Liver (tissue), 9 donors: Measurements from ENCODE around the gene ACOXL. TPM values are rescaled to one million over a fixed set of nuclear protein-coding genes. Genes with fewer than 3 reads are reported as not detected.

Experiments used
- DNase-seq: peaks from one replicate; pipeline ENCODE4 v3.0.0-alpha.2; 2017; ENCODE audit warnings: low spot score
- H3K27ac ChIP-seq, 2 donors: one replicate each; pipeline ENCODE4 v1.7.0; 2013; ENCODE audit warnings: inconsistent platforms in 2 of 2, low read length in 2 of 2, control low read depth in 1 of 2, low read depth in 1 of 2, mild to moderate bottlenecking in 1 of 2
- H3K27me3 ChIP-seq, 4 donors: one replicate each; pipeline versions ENCODE4 v1.6.1 to v1.7.0; 2013; ENCODE audit warnings: low read length in 3 of 4, inconsistent platforms in 1 of 4, mild to moderate bottlenecking in 1 of 4, moderate library complexity in 1 of 4; ENCODE audit not compliant: control insufficient read depth in 4 of 4, insufficient read depth in 4 of 4
- H3K36me3 ChIP-seq, 4 donors: one replicate each; pipeline versions ENCODE4 v1.6.1 to v1.7.0; 2013; ENCODE audit warnings: low read length in 3 of 4, mild to moderate bottlenecking in 3 of 4, low read depth in 1 of 4, moderate library complexity in 1 of 4; ENCODE audit not compliant: control insufficient read depth in 4 of 4, insufficient read depth in 3 of 4
- H3K4me1 ChIP-seq, 4 donors: one replicate each; pipeline versions ENCODE4 v1.6.1 to v1.7.0; 2013; ENCODE audit warnings: low read length in 3 of 4, mild to moderate bottlenecking in 3 of 4, moderate library complexity in 1 of 4; ENCODE audit not compliant: control insufficient read depth in 4 of 4, insufficient read depth in 4 of 4
- H3K4me3 ChIP-seq, 3 donors: one replicate each; pipeline versions ENCODE4 v1.6.1 to v1.7.0; 2013; ENCODE audit warnings: low read length in 3 of 3, control low read depth in 1 of 3, low read depth in 1 of 3, mild to moderate bottlenecking in 1 of 3
- H3K9ac ChIP-seq, 2 donors: one replicate each; pipeline ENCODE4 v1.7.0; 2013; ENCODE audit warnings: low read length in 2 of 2, mild to moderate bottlenecking in 2 of 2, moderate library complexity in 2 of 2, control low read depth in 1 of 2, low read depth in 1 of 2
- H3K9me3 ChIP-seq, 4 donors: one replicate each; pipeline versions ENCODE4 v1.6.1 to v1.7.0; 2013; ENCODE audit warnings: low read length in 3 of 4; ENCODE audit not compliant: control insufficient read depth in 4 of 4
- ATF3 ChIP-seq: IDR thresholded peaks from 2 replicates; pipeline ENCODE4 v1.6.1; 2016; ENCODE audit warnings: antibody characterized with exemption
- FOXA1 ChIP-seq: IDR thresholded peaks from 2 replicates; pipeline ENCODE4 v1.6.1; 2016; ENCODE audit warnings: antibody characterized with exemption
- FOXA2 ChIP-seq: IDR thresholded peaks from 2 replicates; pipeline ENCODE4 v1.6.1; 2016; ENCODE audit warnings: antibody characterized with exemption
- HNF4G ChIP-seq: IDR thresholded peaks from 2 replicates; pipeline ENCODE4 v1.6.1; 2016; ENCODE audit warnings: antibody characterized with exemption
- MAX ChIP-seq: IDR thresholded peaks from 2 replicates; pipeline ENCODE4 v1.6.1; 2016; ENCODE audit warnings: antibody characterized with exemption
- NR2F2 ChIP-seq: IDR thresholded peaks from 2 replicates; pipeline ENCODE4 v1.6.1; 2016; ENCODE audit warnings: antibody characterized with exemption
- REST ChIP-seq: IDR thresholded peaks from 2 replicates; pipeline ENCODE4 v1.6.1; 2016; ENCODE audit warnings: antibody characterized with exemption, mild to moderate bottlenecking
- RXRA ChIP-seq, 2 donors: IDR thresholded peaks; 2 replicates each; pipeline ENCODE4 v1.6.1; 2017 to 2018; ENCODE audit warnings: antibody characterized with exemption in 2 of 2, mild to moderate bottlenecking in 1 of 2
- SP1 ChIP-seq: IDR thresholded peaks from 2 replicates; pipeline ENCODE4 v1.6.1; 2018; ENCODE audit warnings: antibody characterized with exemption, mild to moderate bottlenecking
- YY1 ChIP-seq: IDR thresholded peaks from 2 replicates; pipeline ENCODE4 v1.6.1; 2016; ENCODE audit warnings: antibody characterized with exemption, mild to moderate bottlenecking
- ZBTB33 ChIP-seq: IDR thresholded peaks from 2 replicates; pipeline ENCODE4 v1.6.1; 2016; ENCODE audit warnings: antibody characterized with exemption
- WGBS: extraction: QIAGEN DNeasy Blood & Tissue Kit; methylation state at CpG from one replicate; pipeline ENCODE4 v1.1.7; 2013; 5-methylcytosine and 5-hydroxymethylcytosine counted together
- polyA plus RNA-seq, 2 donors: library from polyadenylated mRNA; stranded (reverse) in 1 of 2; unstranded in 1 of 2; fragments of 200-250 nt in 1 of 2; fragments of >200 nt in 1 of 2; fragmentation: Nextera tagmentation in 1 of 2; extraction: Ambion mirVana in 1 of 2; gene quantifications; one replicate each; pipeline versions ENCODE4 v1.2.1 to v1.2.3, GENCODE V29; 2013 to 2015
- total RNA-seq, 2 donors: library from RNA; depleted of rRNA; stranded (reverse); fragments of >200 nt; gene quantifications; one replicate each; pipeline ENCODE4 v1.2.3, GENCODE V29; 2014
- donor health status: healthy.
- donor health status: healthy.
- donor health status: healthy.
- donor health status: healthy.
- donor health status: healthy.

The ACOXL gene
- total and polyA plus RNA-seq, 4 donors = 0.07 TPM; not detected in 3

GRCh38 chr2:111053825-111054515 is 321.6 kb downstream of the ACOXL start:
- Histone ChIP-seq H3K9ac (no peak overlapping the region), H3K27me3 (peaks cover 0 to 3% (median 1%) of the 10 kb centered on the region in 4 donors), H3K27ac (no peak overlapping the region), H3K9me3 (no peaks in the 10 kb centered on the region), H3K36me3 (no peaks in the 10 kb centered on the region), H3K4me3 (no peak overlapping the region), H3K4me1 (no peaks in the 10 kb centered on the region)
- DNase-seq = no peak
- WGBS = 96% methylated on average over 5 of the region's 5 CpGs
- TF ChIP-seq FOXA1 (no peak), ATF3 (no peak), SP1 (no peak), FOXA2 (no peak), RXRA (IDR thresholded peaks at IDR 0.05) (no peak), REST (no peak)

- DNase-seq = no peak
- H3K9ac ChIP-seq = no peak overlapping the region
- TF ChIP-seq FOXA1 = no peak
- no peak for TF ChIP-seq HNF4G
- TF ChIP-seq NR2F2 = no peak
- TF ChIP-seq MAX = no peak
- no peak for TF ChIP-seq YY1
- TF ChIP-seq ZBTB33 = no peak
- no peak for TF ChIP-seq RXRA (IDR thresholded peaks at IDR 0.05)
Measured at GRCh38 chr2:111054791-111055691, 322.7 kb downstream of the ACOXL start.

More at GRCh38 chr2:111054791-111055691, 322.7 kb downstream of the ACOXL start:
- WGBS = 87% methylated on average over 8 of the region's 8 CpGs
- no peak overlapping the region for H3K27ac ChIP-seq
- no peaks in the 10 kb centered on the region for H3K4me1 ChIP-seq
- H3K4me3 ChIP-seq = no peak overlapping the region
- H3K9me3 ChIP-seq = no peaks in the 10 kb centered on the region
- H3K27me3 ChIP-seq = peaks cover 0 to 3% (median 1%) of the 10 kb centered on the region in 4 donors
- no peaks in the 10 kb centered on the region for H3K36me3 ChIP-seq
